H54 (cell line): ENCODE measurements around the gene L1TD1.
"Not testable (repeated sequence)": the region's sequence is repeated elsewhere in the genome, so short reads cannot be mapped to it uniquely, and the experiment has no call there.

Source experiments
- DNase-seq: peaks from one replicate; pipeline ENCODE4 v3.0.0; 2011; ENCODE audit warnings: low spot score, mixed read lengths; ENCODE audit not compliant: insufficient read length
- FAIRE-seq: peaks from 3 replicates; lab custom pipeline; 2011; peaks lifted over from hg19 to GRCh38; lab: Jason Lieb, UNC
- POLR2A ChIP-seq: IDR thresholded peaks from 2 replicates; pipeline ENCODE4 v1.6.1; 2011; ENCODE audit warnings: low read depth, mild to moderate bottlenecking, low read length

The L1TD1 gene

DNA sequence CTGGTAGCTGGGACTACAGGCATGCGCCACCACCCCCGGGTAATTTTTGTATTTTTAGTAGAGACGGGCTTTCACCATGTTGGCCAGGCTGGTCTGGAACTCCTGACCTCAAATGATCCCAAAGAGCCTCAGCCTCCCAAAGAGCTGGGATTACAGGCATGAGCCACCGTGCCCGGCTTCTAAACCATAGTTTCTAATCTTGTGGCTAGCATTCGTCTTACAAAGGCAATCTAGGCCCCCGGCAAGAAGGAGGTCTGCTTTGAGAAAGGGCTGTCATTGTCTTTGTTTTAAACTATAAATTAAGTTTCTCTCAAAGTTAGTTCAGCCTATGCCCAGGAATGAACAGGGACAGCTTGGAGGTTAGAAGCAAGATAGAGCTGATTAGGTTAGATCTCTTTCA is 10.3 kb upstream of the L1TD1 start:
- DNase-seq (no peak), FAIRE-seq (no peak)
- TF ChIP-seq POLR2A, result no peak

DNA sequence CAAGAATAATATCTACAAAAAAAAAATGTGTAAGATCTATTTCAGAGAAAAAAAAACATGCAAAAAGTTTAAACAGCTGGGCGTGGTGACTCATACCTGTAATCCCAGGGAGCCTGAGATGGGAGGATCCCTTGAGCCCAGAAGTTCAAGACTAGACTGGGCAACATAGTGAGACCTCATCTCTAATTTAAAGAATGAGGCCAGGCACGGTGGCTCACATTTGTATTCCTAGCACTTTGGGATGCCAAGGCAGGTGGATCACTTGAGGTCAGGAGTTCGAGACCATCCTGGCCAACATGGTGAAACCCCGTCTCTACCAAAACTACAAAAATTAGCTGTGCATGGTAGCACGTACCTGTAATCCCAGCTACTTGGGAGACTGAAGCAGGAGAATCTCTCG is 9.4 kb upstream of the L1TD1 start:
- not testable (repeated sequence) for FAIRE-seq, DNase-seq

DNA sequence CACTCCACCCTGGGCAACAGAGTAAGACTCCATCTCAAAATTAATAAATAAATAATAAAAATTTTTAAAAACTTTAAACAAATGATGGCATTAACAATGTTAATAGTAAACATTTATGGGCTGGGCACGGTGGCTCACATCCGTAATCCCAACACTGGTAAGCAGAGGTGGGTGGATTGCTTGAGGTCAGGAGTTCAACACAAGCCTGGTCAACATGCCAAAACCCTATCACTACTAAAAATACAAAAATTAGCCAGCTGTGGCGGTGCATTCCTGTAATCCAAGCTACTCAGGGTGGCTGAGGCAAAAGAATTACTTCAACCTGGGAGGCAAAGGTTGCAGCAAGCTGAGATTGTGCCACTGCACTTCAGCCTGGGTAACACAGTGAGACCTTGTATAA is 9.0 kb upstream of the L1TD1 start:
- FAIRE-seq (no peak), DNase-seq (no peak)
- TF ChIP-seq POLR2A, result no peak

DNA sequence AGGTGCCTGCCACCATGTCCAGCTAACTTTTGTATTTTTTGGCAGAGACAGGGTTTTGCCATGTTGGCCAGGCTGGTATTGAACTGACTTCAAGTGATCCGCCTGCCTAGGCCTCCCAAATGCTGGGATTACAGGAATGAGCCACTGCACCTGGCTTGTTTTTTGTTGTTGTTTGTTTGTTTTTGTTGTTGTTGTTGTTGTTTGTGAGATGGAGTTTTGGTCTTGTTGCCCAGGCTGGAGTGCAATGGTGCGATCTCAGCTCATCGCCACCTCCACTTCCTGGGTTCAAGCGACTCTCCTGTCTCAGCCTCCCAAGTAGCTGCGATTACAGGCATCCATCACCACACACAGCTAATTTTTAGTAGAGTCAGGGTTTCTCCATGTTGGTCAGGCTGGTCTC is 7.1 kb upstream of the L1TD1 start:
- FAIRE-seq, result no peak
- TF ChIP-seq POLR2A, result no peak
- no peak for DNase-seq

DNA sequence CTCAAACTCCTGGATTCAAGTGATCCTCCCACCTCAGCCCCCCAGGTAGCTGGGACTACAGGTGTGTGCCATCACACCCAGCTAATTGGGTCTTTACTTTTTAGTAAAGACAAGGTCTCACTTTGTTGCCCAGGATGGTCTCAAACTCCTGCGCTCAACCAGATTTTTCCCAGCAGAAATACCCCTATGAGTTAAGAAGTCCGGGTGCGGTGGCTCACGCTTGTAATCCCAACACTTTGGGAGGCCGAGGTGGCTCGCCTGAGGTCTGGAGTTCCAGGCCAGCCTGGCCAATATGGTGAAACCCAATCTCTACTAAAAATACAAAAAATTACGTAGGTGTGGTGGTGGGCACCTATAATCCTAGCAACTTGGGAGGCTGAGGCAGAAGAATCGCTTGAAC is 6.5 kb upstream of the L1TD1 start:
- FAIRE-seq (no peak), DNase-seq (no peak)
- TF ChIP-seq POLR2A, result no peak

DNA sequence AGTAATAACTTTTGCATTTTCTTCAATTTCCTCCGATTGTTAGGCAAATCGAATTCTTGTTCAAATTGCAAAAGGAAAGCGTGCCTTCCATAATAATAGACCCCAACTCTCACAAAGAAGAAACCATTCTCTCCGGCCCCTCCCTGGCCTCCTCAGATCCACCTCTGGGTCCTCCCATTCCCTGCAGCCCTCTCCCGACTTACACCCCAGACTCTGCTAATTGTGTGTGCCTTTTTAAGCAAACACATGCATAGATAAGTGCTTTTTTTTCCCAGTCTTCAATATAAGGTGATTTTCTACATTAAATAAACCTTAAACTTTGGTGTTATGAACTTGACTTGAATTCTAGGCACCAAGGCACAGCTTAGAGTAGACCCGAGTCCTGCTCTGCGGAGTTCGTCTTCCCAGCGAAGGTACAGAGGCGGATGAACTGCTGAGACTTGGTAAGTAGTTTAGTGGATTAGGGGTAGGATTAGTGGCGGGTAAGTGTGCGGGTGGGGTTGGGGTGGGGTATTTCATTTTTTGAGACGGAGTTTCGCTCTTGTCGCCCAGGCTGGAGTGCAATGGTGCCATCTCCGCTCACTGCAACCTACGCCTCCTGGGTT is 1.5 kb downstream of the L1TD1 start:
- no peak for TF ChIP-seq POLR2A
- no peak for DNase-seq
- no peak for FAIRE-seq

DNA sequence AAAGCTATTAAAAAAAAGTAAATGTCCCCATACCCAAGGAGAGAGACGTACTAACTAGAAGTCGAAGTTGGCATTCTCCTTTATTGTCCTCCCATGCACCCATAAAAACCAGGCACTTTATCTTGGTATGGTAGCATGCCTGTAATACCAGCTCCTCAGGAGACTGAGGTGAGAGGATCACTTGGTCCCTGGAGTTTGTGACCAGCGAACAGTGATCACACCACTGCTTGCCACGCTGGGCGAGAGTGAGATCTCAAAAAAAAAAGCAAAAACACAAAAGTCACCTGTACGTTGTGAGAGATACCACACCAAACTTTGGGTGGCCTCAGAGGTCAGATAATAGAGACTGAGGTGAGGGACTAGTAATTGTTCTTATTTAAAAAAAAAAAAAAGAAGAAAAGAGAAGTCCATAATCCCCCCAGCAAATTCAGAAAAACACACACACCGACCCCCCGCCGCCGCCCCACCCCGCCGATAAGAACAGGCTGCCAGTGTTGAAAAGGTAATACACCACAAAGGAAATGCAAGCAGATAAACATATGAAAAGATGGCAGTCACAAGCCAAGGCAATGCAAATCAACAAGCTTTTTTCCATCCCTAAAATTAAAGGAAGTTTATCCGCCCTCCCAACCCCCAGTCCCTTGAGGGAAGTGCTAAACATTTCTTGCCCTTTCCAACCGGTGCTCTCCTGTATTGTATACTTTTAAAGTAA is 3.6 kb downstream of the L1TD1 start:
- DNase-seq, result no peak
- no peak for FAIRE-seq
- TF ChIP-seq POLR2A, result no peak

DNA sequence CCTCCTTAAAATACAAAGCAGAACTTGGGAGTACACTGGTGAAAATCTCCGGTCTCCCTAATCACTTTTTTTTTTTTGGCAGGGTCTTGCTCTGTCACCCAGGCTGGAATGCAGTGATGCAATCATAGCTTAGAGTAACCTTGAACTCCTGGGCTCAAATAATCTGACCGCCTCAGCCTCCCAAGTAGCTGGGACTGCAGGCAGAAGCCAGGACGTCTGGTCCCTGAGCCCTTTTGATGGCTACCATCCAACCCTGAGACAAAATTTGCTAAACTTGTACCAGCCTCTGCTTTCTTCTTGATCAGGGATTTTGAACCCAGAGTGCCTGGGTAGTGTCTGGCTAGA is 4.1 kb downstream of the L1TD1 start:
- no peak for DNase-seq
- no peak for TF ChIP-seq POLR2A
- FAIRE-seq, result no peak

DNA sequence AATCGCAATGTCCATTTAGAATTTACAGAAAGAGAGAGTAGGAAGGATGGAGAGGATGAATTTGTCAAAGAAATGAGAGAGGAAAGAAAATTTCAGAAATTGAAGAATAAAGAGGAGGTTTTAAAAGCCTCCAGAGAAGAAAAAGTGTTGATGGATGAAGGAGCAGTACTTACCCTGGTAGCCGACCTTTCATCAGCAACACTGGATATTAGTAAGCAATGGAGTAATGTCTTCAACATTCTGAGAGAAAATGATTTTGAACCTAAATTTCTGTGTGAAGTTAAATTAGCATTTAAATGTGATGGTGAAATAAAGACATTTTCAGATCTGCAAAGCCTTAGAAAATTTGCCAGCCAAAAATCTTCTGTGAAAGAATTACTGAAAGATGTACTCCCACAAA is 12.5 kb downstream of the L1TD1 start:
- FAIRE-seq, result no peak
- no peak for TF ChIP-seq POLR2A
- DNase-seq, result no peak

DNA sequence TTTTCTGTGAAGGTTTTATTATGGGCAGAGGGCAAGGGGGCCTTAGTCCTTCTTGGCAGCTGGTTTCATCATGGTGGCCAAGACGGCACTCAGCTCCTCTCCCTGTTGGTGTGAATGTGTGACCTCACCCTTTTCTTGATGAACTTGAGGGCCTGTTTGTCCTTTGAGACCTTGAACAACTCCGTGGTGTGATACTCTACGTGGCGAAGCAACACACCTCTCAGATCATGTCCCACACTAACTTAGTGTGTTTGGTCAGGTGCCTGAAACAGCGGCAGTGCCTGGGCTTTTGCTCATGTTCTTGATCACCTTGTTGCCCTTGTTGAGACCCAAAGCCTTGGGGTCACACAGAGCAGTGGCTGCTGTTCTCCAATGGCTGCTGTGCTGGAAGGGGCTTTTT is 13.4 kb downstream of the L1TD1 start:
- no peak for TF ChIP-seq POLR2A
- no peak for DNase-seq
- FAIRE-seq, result no peak

DNA sequence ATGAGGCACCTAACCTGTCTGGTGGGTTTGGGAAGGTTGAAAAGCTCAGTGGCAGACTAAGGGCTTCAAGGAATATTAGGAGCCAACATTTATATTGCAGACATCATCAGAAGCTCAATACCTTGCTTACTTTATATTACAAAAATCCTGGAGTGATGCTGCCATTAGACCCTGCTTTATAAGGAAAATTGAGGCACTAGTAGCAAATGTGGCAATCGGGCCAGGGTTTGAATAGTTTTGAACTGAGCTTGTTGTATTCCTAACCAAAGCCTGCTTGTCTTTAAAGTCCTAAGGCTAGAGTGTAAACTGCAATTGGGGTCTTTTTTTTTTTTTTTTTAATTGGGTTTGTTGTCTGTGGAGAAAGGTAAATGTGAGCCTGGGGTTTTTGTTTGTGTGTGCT is 14.3 kb downstream of the L1TD1 start:
- DNase-seq (no peak), FAIRE-seq (no peak)

DNA sequence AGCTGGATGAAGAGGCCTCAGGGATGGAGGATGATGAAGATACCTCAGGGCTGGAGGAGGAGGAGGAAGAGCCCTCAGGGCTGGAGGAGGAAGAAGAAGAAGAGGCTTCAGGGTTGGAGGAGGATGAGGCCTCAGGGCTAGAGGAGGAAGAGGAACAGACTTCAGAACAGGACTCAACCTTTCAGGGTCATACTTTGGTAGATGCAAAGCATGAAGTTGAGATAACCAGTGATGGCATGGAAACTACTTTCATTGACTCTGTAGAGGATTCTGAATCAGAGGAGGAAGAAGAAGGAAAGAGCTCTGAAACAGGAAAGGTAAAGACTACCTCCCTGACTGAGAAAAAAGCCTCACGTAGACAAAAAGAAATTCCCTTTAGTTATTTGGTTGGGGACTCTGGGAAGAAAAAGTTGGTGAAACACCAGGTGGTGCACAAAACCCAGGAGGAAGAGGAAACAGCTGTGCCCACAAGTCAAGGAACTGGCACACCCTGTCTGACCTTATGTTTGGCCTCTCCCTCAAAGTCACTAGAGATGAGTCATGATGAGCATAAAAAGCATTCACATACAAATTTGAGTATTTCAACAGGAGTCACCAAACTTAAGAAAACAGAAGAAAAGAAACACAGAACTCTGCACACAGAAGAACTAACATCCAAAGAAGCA is 15.4 kb downstream of the L1TD1 start:
- TF ChIP-seq POLR2A, result no peak
- FAIRE-seq (peak; percentile 36), DNase-seq (no peak)

More for the DNA sequence above, 14.3 kb downstream of the L1TD1 start:
- no peak for TF ChIP-seq POLR2A

DNA sequence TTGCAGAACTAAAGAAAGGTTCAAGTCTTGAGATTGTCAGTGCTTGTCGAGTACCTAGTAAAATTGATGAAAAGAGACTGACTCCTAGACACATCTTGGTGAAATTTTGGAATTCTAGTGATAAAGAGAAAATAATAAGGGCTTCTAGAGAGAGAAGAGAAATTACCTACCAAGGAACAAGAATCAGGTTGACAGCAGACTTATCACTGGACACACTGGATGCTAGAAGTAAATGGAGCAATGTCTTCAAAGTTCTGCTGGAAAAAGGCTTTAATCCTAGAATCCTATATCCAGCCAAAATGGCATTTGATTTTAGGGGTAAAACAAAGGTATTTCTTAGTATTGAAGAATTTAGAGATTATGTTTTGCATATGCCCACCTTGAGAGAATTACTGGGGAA is 16.3 kb downstream of the L1TD1 start:
- no peak for TF ChIP-seq POLR2A
- FAIRE-seq (no peak), DNase-seq (no peak)

DNA sequence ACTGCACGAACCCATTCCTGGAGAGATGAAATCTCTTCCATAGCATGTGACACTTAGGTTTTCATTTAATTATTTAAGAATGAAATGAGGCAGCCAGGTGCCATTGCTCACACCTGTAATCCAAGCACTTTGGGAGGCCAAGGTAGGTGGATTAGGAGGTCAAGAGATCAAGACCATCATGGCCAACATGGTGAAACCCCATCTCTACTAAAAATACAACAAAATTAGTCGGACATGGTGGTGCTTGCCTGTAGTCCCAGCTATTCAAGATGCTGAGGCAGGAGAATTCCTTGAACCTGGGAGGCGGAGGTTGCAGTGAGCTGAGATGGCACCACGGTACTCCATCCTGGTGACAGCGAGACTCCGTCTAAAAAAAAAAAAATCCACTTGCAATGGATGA is 17.8 kb downstream of the L1TD1 start:
- no peak for TF ChIP-seq POLR2A
- DNase-seq (no peak), FAIRE-seq (no peak)
